ENCODE data around the gene PITRM1. TPM values are rescaled to one million over a fixed set of nuclear protein-coding genes. Genes with fewer than 3 reads are reported as not detected.
A peak's percentile ranks its signal among the peaks of the same experiment; 100 is the strongest.

The PITRM1 gene
- total RNA-seq, 1 donor from 2014 or later: 62.8 TPM

DNA sequence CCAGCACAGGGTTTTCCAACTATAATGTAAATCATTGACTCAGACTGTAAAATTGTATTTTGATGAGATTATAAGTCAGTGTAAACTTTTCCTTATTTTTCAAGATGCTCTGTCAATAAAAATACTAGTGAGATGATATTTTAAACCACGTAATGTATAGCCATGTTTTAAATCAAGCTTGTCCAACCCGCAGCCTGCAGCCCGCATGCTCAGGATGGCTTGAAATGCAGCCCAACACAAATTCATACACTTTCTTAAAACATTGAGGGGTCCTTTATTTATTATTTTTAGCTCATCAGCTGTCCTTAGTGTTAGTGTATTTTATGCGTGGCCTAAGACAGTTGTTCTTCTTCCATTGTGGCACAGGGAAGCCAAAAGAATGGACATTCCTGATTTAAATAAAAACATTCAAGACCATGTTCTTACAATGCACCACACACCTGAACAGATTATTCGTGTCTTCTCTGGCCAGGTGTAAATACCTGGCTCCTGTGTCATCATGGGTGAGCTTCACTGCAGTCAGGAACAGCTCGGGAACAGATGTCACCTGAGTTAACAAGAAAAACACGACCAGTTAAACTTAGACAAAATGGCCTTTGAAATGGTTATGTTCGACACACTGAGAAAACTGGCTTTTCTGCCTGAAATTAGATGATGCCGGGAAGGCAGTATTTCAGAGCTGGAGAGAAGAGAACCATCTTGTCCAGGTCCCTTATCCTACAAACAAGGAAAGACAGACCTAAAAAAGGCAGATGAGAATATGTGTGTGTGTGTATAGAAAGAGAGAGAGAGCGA, 5.9 kb downstream of the PITRM1 start:
- DNase-seq (ENCODE audit: low read depth in 2 of 2): no peak

DNA sequence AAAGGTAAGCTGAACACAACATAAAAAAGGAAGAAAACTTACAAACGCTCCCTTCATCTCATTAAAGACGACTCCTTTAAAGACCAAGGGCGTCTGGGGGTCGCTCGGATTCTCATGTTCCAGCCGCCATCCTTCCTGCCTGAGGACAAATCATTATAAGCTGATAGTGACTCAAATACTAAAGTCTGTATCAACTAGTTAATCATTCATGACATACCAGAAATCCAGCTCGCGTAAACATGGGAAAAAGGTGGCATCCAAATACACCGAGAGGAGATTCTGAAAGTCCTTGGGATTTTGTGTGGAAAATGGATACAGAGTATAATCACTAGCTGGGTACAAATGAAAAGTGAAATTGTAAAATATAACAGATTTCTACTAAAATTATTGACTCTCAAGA, 7.4 kb downstream of the PITRM1 start:
- DNase-seq (ENCODE audit: low read depth in 2 of 2): no peak

DNA sequence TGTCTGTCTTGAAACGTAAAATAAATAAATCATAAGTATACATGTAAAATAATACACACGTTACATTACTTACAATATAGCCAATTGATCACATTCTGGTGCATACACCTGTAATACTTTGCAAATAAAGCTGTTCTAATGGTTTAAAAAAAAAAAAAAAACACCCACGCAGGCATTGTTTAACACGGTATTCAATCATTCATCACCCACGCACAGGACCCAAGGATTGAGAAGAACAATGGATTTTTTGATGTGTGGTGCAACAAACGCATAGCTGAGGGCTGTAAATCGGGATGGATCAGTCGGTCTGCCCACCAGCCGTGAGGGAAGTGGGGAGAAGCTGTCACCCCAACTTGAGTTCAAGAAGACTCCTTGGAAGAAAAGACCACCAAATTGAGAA, 8.7 kb downstream of the PITRM1 start:
- DNase-seq (ENCODE audit: low read depth in 2 of 2): peak in 1 of 2 donors; percentile 22

DNA sequence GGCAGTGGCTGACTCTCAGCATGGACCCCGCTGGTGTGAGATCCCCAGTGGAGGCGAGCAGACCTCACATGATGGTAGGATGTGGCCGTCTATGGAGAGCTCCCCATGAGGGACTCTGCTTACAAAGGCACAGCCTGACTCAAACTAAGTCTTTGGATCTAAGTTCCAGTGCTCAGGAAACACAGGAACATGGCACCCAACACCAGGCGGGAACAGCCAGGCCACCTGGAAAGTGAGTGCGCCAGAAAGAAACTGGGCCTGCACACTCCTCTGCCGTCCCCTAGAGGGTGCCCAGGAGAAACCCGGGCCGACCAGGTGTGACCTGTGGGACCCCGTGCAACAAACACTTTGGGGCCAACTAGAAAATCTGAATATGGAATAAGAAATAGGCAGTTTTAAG, 10.0 kb downstream of the PITRM1 start:
- DNase-seq (ENCODE audit: low read depth in 2 of 2): no peak

DNA sequence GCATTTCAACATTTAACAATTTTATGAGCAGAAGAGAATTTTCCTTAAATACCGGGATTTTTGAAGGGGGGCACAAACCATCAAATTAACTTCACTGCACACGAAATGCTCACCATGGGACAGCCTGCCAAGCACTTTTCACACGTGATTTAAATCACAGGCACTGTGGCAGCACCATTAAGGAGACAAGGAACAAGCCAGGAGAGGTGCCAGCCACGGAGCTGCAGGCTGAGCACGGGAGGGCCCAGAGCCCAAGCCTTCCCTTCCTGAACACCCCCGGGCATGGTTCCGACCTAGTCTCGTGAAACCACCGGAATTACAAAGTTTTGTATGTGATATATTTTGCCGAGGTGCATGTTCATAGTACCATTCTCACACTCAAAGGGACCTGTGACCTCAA, 13.4 kb downstream of the PITRM1 start:
- DNase-seq (ENCODE audit: low read depth in 2 of 2): no peak

DNA sequence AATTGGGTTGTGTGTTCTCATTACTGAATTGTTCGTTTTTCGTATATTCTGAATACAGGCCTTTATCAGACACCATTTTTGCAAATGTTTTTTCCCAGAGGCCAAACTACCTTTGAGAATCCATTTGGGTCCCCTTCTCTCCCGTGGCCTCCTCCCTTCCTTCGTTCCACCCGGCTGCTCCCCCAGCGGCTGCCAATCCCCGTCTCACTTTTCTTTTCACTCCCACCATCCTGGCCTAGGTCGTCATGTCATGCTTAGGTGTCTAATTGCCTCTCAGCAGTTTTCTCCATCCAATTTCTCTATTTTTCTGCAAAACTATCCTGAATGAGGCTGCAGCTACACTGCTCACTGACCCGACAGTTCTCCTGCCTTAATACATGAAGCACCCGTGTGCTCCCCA, 17.9 kb downstream of the PITRM1 start:
- DNase-seq (ENCODE audit: low read depth in 2 of 2): no peak

DNA sequence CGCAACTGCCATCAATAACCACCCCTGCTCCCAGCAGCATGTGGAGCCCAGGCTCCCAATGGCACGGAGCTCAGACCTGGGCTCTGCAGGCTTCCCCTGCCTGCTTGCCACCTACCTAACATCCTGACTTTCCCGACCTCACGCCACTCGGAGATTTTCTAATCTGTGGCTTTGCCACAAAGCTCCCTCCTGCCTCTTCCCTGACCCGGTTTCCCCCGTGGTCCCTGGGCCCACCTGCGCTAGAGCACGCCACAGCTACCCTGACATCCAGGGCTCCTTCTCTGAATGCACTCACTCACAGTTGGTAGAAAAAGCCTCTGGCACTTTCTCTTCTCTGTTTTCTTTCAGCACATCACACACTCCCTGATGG, 20.0 kb downstream of the PITRM1 start:
- no peak for DNase-seq (ENCODE audit: low read depth in 2 of 2)

DNA sequence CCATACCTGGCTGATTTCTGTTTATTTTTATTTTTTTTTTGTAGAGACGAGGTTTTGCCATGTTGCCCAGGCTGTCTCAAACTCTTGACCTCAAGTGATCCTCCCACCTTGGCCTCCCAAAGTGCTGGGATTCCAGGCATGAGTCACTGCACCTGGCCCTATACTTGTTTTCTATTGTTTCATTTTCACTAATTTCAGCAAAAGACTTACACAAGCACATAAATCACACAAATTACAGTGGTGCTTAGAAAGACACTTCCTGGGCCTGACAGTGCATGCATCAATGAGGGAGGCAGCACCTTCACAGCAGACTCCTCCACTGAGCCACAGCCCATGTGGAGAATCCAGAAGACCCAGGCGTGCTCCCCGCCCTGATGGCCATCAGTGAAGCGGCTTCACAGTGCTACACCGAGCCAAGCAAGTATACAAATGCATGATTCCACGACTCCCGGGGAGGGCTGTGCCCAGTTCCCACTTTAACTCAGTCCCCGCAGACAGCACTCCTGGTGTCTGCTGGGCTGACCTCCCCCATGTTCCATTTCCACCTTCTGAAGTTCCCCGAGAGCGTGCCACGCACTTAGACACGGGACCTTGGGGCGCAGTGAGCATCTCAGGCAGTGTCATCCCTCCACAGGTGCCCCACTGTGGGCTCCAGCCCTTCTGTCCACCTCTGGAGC, 20.6 kb downstream of the PITRM1 start:
- DNase-seq (ENCODE audit: low read depth in 2 of 2): no peak

DNA sequence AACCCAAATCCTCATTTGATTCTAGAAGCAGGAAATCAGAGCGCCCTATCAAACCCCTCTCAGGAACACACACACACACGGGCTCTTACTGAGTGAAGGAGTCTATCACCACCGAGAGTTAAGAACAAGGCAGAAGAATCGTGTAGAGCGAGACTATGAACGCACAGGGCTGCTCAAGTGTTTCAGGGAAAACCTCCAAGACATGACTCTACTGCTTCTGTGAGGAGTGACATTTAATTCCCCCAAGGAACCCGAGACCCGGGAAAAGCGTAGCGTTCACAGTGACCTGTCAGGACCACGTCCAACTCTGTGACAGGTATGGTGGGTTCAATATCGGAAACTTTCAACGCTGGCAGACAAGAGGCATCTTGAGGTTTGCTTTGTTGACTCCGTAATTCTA, 21.6 kb downstream of the PITRM1 start:
- no peak for DNase-seq (ENCODE audit: low read depth in 2 of 2)

DNA sequence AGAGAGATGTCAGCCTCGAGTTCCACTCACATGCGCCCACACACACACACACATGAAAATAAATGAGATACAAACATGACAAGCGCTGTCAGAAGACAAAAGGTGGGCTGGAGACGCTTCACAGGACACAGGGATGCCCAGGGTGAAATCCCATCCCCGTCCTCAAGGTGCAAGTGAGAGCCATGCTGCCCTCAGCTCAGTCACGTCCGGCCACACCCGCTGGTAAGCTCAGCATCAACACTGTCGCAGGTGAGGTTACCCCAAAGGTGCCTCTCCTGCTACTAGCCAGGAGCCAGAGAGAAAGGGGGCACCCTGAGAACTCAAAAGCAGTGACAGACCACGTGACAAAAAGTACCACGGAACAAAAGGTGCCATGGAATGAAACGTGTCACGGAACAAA, 22.2 kb downstream of the PITRM1 start:
- no peak for DNase-seq (ENCODE audit: low read depth in 2 of 2)

DNA sequence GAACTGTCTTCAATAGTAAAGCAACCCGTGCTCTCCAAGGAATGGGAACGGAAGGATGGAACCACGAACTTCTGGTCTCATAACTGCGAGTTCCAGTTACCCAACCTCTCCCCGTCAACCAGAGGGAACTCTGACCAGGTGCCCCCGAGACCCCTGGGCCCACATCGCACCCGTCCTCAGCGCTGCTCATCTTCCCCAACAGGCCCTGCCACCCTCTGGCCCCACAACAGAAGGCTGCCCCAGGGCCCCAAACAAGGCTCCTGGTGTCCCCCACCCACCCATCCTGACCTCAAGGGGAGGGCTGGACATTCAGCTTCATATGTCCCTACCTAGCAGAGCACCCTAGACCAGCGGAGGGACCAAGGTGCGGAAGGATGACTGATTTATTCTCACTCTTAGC, 22.7 kb downstream of the PITRM1 start:
- no peak for DNase-seq (ENCODE audit: low read depth in 2 of 2)

DNA sequence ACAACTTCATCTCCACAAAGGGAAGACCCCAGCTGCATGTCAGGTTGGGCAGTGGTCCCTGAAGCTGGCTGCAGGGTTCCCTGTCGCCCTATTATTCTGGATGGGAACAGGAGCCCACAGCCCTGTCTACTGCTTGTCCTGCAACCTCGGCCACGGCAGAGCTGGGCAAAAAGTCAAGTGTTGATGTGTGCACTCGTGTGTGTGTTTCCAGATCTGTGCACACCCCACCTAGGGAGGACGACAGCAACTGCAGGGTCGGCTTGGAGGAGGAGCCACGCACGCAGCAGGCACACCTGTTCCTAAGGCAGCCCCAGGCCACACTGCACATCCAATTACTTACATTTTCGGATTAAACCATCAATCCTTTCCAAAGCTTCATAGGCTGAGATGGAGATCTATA, 23.6 kb downstream of the PITRM1 start:
- no peak for DNase-seq (ENCODE audit: low read depth in 2 of 2)

DNA sequence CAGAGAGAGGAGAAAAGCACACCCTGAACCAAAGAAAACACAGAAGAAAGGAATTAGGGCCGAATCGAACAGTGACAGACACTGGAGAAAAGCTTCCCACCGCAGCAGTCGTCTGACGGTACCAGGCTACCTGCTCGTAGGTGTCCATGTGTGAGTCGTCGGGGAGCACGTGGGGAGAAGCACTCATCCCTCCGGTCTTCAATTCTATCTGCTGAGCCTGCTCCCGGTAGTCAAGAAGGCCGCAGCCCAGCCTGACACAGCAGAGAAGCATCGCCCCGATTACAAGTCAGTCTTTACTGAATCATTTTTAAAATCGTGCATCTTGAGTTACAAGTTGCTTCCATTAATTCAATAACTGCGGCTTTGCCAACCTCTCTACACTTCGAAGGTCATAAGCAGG, 24.5 kb downstream of the PITRM1 start:
- DNase-seq (ENCODE audit: low read depth in 2 of 2): no peak

DNA sequence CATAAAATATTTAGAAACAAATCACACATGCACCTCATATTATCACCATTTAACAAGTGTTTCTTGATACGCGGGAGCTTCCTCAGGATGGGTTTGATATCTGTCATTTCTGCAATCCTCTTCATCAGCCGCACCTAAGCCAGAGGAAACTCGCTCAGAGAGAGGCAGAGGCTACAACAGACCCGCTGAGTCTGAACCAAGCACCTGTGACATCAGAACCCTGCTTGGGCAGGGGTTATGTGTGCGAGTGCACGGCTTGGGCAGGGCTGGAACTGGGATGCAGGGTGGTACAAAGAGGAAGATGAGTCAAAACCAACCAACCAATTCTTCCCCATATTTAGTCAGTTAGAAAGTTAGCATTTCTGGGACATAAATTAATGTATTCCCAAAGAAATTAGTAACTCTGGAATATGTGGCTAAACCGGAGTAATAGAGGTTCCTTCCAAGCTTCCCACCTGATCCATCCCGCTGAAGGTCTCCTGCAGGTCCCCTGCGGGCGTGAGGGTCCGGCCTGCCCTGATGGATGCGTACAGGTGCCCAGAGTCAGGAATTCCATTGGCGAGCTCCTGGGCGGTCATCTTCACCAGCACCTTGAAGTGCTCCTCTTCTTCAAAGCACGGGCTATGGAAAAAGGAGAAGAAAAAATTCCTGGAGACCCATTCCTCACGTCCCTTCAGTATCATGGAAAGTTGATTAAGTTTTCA, 25.3 kb downstream of the PITRM1 start:
- no peak for DNase-seq (ENCODE audit: low read depth in 2 of 2)

DNA sequence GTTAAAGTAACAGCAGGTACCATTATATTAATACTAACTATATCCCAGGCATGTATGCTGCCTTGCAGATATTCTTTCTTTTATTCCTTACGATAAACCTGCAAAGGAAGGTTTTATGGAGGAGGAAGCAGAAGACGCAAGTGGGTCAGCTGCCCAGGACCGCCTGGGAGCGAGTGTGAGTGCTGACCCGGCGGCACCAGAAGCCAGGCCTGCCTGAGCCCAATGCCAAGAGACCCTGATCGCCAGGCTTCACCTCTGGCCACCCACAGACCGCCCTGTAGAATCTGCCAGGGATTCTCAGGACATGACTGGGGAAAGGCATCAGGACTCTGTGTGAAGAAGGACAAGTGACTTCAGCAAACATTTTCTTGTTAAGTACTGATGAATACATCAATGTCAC, 26.3 kb downstream of the PITRM1 start:
- no peak for DNase-seq (ENCODE audit: low read depth in 2 of 2)

DNA sequence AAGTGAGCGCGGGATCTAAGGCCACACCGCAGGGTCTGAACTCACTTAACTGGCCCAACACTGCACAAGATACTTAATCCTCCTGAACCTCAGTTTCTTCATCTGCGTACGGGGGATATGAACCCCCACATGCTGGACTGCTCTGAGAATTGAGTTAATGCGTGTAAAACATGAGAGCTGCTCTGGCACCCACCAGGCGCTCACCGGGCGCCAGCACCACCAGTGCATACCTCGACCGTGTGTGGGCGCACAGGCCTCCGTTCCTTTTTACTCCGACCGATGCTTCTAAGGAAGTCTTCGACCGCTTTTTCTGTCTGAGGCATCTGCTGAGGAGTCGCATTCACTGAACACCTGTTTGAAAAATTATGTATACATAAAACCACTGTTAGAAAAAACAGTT, 27.2 kb downstream of the PITRM1 start:
- DNase-seq (ENCODE audit: low read depth in 2 of 2): no peak

DNA sequence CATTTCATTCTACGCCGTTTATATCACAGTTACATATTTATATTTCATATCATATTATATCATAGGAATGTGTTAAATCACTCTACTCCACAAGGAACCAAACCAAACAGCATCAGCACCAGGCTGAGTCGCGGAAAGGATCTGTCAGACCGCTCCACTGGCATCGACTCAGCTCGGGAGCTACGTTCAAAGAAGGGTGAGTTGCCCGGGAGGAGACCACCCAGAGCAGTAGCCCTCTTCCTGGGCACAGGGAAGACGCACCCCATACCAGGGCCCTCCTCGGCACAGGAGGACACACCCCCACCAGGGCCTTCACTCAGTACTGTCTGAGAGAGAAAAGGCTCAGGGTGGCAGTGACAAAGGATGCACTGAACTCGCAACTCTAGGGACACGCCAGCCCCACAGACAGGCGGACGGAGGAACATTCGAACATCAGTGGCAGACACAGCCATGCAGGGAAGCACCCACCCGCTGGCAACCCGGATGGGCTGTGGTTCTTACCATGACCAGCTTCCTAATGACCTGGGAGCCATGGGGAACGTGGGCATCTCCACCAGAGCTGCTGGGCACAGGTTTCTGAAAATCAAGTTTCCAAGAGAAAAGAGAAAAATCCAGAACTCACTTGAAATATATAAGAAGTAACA, 28.7 kb downstream of the PITRM1 start:
- DNase-seq (ENCODE audit: low read depth in 2 of 2): no peak

DNA sequence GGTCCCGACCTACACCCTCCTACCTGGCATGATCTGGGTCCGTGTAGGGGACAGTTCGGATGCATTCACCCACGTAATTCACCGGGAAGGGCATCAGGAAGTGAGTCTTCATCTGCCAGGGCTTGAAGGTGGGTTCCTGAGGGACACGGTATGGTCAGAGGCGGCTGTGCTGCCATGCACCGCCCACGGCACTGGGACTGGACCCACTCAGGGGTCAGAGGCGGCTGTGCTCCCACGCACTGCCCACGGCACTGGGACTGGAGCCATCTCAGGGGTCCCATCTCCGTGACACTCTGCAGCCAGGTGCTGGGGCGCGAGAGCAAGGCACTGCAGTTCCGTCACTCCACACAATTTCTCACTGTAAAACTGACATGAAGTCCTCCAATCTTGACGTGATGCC, 29.2 kb downstream of the PITRM1 start:
- no peak for DNase-seq (ENCODE audit: low read depth in 2 of 2)

DNA sequence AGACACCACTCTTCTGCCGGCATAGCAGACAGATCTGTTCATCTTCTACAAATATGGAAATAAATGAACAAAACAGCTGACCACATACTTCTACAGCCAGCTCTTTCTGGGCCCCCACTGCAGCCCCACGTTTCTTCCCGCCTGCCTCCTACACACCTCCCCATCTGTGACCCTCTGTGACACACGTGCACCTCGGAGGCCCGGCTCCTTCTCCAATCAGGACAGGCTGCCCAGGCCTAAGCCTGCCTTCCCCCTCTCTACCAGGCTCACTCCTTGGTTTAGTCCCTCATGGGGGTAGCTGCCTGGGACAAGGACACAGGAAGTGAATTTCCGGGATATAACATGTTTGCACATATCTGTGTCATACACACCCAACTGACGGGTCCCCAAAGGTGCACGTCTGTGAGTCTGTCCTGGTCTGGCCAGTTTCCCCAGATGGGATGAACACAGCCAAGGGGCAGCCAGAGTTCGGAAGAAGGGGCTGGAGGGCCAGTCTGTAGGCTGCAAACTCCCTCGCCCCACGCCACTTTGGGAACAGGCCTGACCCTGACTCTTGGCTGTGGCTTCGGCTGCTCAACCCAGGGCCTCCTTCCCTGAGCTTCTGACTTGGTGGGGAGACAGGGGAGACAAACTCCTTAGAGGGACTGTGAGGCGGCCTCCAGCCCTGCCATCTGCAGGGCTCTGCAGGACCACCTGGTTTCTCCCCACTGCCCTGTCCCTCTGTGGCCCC, 30.3 kb downstream of the PITRM1 start:
- no peak for DNase-seq (ENCODE audit: low read depth in 2 of 2)

DNA sequence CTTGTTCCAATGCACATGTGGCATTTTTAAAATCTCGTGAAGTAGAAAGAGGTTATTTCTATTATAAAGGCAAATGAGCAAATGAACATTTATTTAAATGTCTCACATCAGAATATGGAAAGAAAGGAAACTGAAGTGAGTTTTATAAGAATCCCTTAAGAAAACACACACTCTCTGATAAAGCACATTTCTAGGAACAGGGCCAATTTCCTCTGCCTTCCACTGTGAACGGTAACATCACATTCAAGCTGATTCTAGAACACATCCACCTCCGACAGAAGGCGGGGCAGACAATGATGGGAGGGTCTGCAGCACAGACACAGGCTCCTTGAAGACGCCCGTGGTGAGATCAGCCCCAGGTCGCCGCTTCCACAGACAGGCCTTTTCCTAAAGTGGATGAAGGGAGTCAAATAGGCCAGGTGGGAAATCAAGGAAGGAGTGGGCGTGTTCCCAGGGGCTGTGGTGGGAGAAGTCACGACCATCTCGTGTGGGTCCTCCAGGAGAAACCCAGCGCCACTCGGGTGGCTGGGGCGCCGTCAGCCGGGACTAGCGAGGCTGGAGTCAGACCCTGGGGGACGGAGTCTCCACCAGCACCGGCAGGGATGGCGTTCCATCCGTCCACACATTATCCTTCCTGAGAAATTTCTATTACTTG, 31.1 kb downstream of the PITRM1 start:
- DNase-seq (ENCODE audit: low read depth in 2 of 2): no peak

DNA sequence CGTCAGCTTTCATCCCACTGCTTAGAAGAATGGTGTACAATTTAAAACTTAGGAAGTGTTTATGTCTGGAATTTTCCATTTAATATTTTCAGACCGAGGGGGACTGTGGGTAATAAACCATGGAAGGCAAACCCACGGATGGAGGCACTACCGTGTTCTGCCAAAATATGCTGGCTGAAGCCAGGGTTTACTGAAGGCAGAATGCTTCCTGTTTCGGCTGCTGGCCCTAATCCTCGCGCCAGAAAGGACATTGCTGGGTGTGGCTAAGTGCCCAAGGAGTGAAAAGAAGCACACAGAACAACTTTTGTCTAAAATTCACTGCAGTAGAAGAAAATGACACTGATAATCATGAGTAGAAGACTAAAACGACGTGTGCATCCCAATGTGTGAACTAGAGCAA, 32.3 kb downstream of the PITRM1 start:
- DNase-seq (ENCODE audit: low read depth in 2 of 2): no peak
